Measurements from ENCODE around the gene CDH18.

CDH18 gene

DNA sequence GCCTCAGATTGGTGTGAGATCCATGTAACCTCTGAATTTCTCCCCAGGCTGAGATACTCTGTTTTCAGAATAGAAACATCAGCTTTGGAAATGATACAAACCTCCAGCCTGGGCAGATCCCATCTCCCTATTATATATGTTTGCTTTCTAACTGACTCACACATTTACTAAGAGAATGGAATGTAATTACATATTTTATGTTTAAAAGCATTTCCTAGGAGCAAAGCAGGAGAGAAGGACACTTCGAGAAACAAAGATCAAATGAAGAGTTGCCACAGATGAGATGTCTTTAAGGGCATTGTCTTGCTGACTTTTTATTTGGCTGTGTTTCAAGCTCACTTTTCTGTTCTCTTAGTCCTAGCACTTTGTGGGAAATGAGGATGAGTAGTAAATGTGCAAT is 96.3 kb downstream of the CDH18 start:
- H3K4me3 ChIP-seq (ENCODE audit: low read length) = no peak overlapping the region
- TF ChIP-seq, protein P1, sequence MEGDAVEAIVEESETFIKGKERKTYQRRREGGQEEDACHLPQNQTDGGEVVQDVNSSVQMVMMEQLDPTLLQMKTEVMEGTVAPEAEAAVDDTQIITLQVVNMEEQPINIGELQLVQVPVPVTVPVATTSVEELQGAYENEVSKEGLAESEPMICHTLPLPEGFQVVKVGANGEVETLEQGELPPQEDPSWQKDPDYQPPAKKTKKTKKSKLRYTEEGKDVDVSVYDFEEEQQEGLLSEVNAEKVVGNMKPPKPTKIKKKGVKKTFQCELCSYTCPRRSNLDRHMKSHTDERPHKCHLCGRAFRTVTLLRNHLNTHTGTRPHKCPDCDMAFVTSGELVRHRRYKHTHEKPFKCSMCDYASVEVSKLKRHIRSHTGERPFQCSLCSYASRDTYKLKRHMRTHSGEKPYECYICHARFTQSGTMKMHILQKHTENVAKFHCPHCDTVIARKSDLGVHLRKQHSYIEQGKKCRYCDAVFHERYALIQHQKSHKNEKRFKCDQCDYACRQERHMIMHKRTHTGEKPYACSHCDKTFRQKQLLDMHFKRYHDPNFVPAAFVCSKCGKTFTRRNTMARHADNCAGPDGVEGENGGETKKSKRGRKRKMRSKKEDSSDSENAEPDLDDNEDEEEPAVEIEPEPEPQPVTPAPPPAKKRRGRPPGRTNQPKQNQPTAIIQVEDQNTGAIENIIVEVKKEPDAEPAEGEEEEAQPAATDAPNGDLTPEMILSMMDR (conservative IDR thresholded peaks at IDR 0.05; ENCODE audit: low read depth, low read length) = no peak
- DNase-seq (ENCODE audit: low read depth) = no peak

GRCh38 chr5:19886123-19886917 is 101.7 kb downstream of the CDH18 start:
- DNase-seq (ENCODE audit: low read depth) = peak; percentile 60
- TF ChIP-seq, protein P1 (conservative IDR thresholded peaks at IDR 0.05; ENCODE audit: low read depth, low read length) = no peak
- no peak overlapping the region for H3K4me3 ChIP-seq (ENCODE audit: low read length)

DNA sequence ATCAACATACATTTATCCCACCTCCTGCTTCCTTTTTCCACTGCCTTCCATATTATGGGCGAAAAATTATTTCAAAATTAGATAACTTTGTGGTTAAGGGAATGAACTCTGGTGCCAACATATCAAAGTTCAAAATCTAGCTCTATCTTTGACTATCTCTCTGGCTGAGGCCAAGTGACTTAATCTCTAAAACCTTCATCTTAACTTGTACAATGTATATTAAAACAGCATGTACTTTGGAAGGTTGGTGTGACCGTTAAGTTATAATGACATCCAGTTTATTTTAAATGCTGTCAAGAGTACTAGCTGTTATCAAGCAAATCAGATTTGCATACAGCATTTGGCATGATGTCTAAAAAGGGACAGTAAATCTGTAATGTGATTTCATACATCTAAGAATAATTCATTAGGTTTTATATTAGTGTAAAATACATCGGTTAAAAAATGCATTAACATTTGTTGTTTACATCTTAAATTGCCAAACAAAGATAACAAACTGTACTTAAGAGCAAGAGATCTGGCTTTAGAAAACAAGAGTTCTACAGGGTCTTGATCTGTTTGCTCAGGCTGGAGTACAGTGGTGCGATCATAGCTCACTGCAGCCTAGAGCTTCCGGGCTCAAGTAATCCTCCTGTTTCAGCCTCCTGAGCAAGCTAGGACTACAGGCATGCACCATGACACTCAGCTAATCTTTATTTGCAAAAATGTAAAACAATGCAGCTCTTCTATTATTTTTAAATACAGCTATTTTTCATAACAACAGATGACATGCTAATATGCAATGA is 102.8 kb downstream of the CDH18 start:
- no peak overlapping the region for H3K4me3 ChIP-seq (ENCODE audit: low read length)
- no peak for DNase-seq (ENCODE audit: low read depth)
- TF ChIP-seq, protein P1 (conservative IDR thresholded peaks at IDR 0.05; ENCODE audit: low read depth, low read length) = no peak

DNA sequence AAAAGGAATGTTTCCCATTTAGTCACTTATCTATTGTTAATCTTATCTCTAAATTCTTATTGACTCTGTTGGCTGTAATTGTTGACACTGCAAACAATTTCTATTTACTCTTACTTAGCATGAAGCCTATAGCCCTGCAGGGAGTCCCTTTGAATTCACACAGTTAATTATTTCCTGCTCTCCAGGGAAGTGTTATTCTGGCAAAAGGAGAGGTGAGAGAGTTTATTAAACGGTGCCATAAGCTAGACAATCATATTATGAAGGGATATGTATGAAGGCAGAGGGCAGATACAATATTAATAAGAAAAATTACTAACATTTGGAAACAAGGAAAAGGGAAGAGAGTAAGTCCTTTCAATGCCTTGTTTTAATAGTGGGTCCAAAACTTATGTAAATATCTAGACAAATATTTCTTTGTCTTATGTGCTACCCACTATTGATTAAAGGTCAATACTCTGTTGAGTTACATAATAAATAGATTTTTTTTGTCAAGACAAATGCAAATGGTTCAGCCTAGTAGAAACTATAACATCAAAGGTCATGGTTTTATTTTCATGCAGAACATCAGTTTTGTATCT is 107.1 kb downstream of the CDH18 start:
- TF ChIP-seq, protein P1 (conservative IDR thresholded peaks at IDR 0.05; ENCODE audit: low read depth, low read length) = no peak
- no peak for DNase-seq (ENCODE audit: low read depth)

DNA sequence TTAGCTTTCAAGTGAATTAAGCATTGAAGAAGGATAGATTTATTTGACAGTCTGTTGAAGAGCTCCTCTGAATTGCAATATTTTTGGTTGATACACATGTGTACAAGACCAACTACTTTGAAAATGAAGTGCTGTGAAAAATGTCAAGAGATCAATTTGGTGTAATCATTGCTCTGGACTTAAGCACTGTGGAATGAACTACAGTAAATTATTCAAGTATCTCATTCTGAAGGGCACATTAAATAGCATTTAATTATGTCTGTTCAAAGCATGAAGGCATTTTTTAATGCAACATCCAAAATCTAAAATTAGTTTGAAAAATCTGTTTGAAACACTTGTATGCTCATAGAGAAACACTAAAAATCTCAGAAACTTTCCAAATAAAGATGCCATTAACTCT is 107.5 kb downstream of the CDH18 start:
- no peak overlapping the region for H3K4me3 ChIP-seq (ENCODE audit: low read length)
- no peak for DNase-seq (ENCODE audit: low read depth)
- TF ChIP-seq, protein P1 (conservative IDR thresholded peaks at IDR 0.05; ENCODE audit: low read depth, low read length) = no peak

More for the DNA sequence above, 107.1 kb downstream of the CDH18 start:
- H3K4me3 ChIP-seq (ENCODE audit: low read length) = no peak overlapping the region

DNA sequence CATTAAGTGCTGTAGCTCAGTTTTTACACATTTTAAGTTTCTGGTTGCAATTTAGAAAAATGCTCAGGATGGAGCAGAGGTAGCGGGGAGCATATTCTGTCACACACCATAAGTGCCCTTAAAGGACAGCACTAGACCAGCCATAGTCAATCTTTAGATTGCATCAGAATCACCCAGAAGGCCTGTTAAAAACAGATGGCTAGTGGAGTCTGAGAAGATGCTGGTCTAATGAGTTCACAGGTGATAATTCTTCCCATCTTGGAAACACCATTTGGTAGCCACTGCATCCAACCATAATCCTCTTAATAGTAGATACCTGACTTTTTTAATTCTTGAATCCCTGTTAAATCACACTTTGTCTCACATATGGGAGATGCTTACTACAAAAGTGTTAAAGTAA is 113.2 kb downstream of the CDH18 start:
- no peak for DNase-seq (ENCODE audit: low read depth)
- TF ChIP-seq, protein P1 (conservative IDR thresholded peaks at IDR 0.05; ENCODE audit: low read depth, low read length) = no peak
- no peak overlapping the region for H3K4me3 ChIP-seq (ENCODE audit: low read length)
